Activated CD4-positive, alpha-beta memory T cell treated with anti-CD3 and anti-CD28 coated beads for 36 hours (primary cell): ENCODE data around the gene ACOX3. TPM values are rescaled to one million over a fixed set of nuclear protein-coding genes. Genes with fewer than 3 reads are reported as not detected.

Source experiments
- CTCF ChIA-PET: fragments of 350-600 bp; sonication (Branson Sonifier 250); formaldehyde crosslinking; loops from one replicate; lab custom pipeline; 2021; ENCODE audit warnings: antibody characterized with exemption, inconsistent platforms; lab: Charles Lee
- POLR2A ChIA-PET: fragments of 350-600 bp; sonication (Branson Sonifier 250); formaldehyde crosslinking; loops from one replicate; lab custom pipeline; 2021; ENCODE audit warnings: antibody characterized with exemption; lab: Charles Lee
- DNase-seq: peaks from one replicate; pipeline ENCODE4 v3.0.0-alpha.2; 2020
- H3K27ac Mint-ChIP-seq: one replicate; pipeline ENCODE4 v1.8.0; 2021; ENCODE audit warnings: mixed read lengths
- H3K27me3 Mint-ChIP-seq: one replicate; pipeline ENCODE4 v1.8.0; 2021; ENCODE audit warnings: mixed read lengths
- H3K36me3 Mint-ChIP-seq: one replicate; pipeline ENCODE4 v1.8.0; 2021; ENCODE audit warnings: mixed read lengths
- H3K4me1 Mint-ChIP-seq: one replicate; pipeline ENCODE4 v1.8.0; 2021; ENCODE audit warnings: low read depth, mixed read lengths
- H3K4me3 Mint-ChIP-seq: one replicate; pipeline ENCODE4 v1.8.0; 2021; ENCODE audit warnings: mild to moderate bottlenecking, mixed read lengths
- H3K9me3 Mint-ChIP-seq: one replicate; pipeline ENCODE4 v1.8.0; 2021; ENCODE audit warnings: mixed read lengths
- intact Hi-C: fragments of 100-400 bp; cut with micrococcal nuclease; formaldehyde crosslinking; loops from one replicate; pipeline ENCODE4 v1.15.1; 2023
- total RNA-seq, 2 experiments: library from RNA; stranded (reverse); gene quantifications; one replicate each; pipeline ENCODE4 v1.2.3, GENCODE V29; 2021

The ACOX3 gene
- total RNA-seq, 2 experiments from 2014 or later = 42.3 to 45.8 TPM

DNA sequence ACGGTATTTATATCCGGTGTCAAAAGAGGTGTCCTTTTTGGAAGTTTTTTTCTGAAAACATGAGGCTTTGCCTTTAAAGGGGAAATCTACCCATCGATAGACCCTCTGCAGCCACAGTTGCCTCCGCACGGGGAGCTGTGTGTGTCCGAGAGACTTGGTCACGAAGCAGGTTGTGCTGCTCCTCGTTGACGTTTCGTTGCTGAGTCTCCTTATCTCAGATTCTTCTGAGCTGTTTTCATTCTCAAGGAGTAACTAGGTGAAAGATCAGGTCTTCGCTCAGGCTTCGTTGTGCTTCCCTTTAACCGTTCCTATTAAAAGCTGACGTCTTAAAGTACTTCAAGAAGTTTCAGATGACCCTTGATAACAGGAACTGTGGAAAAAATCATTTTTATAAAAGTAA lies 23.9 kb upstream of the ACOX3 start:
- CTCF ChIA-PET = no interaction called here

DNA sequence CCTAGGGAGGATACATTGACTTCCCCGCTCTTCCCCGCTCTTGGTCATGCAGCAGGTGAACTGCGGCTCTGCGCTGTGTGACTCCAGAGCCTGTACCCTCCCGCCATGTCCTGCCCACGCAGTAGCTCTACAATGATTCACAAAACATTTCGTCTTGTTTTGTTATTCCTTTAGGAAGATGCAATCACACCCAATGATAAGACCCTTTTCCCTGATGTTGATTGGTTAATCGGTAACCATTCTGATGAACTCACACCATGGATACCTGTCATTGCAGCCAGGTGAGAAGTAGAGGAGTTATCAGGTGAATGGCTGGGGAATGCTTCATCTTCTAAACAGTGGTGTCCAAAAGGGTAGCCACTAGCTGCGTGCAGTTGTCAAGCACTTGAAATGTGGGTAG lies 23.3 kb upstream of the ACOX3 start:
- ChIA-PET CTCF (no interaction called here), POLR2A (no interaction called here)
- H3K4me3 Mint-ChIP-seq = no peak overlapping the region
- H3K27me3 Mint-ChIP-seq = no peaks in the 10 kb centered on the region
- H3K36me3 Mint-ChIP-seq = peaks cover 25% of the 10 kb centered on the region
- H3K4me1 Mint-ChIP-seq = no peaks in the 10 kb centered on the region
- DNase-seq = no peak
- intact Hi-C loops = no loop called here
- no peaks in the 10 kb centered on the region for H3K9me3 Mint-ChIP-seq
- no peak overlapping the region for H3K27ac Mint-ChIP-seq

More for the DNA sequence above, 23.9 kb upstream of the ACOX3 start:
- intact Hi-C loops = no loop called here
- Mint-ChIP-seq H3K27ac (no peak overlapping the region), H3K4me3 (no peak overlapping the region), H3K4me1 (no peaks in the 10 kb centered on the region), H3K27me3 (no peaks in the 10 kb centered on the region), H3K9me3 (no peaks in the 10 kb centered on the region), H3K36me3 (peaks cover 24% of the 10 kb centered on the region)
- no peak for DNase-seq
- POLR2A ChIA-PET = no interaction called here

DNA sequence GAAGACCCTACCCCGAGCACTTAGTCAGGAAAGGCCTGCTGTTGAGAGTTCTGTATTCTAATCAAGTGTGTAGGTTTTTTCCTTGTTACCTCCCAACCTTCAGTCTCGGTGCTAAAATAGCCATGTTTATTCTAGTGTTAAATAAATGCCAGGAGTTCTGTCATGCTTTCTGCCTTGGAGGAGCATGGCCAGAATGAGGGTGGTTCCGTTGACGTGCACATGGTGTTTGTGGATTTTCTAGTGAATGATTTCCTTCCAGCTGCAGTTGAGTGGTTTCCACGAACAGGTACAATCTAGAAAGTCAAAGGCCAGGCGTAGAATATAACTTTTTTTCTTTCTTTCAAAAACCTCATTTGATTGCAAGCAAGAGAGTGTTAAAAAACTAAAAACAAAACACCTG lies 21.1 kb upstream of the ACOX3 start:
- H3K9me3 Mint-ChIP-seq = no peaks in the 10 kb centered on the region
- no peak overlapping the region for H3K4me3 Mint-ChIP-seq
- POLR2A ChIA-PET = no interaction called here
- DNase-seq = no peak
- CTCF ChIA-PET = no interaction called here
- no peaks in the 10 kb centered on the region for H3K4me1 Mint-ChIP-seq
- no peaks in the 10 kb centered on the region for H3K27me3 Mint-ChIP-seq
- H3K36me3 Mint-ChIP-seq = peaks cover 23% of the 10 kb centered on the region
- intact Hi-C loops = no loop called here
- H3K27ac Mint-ChIP-seq = no peak overlapping the region

DNA sequence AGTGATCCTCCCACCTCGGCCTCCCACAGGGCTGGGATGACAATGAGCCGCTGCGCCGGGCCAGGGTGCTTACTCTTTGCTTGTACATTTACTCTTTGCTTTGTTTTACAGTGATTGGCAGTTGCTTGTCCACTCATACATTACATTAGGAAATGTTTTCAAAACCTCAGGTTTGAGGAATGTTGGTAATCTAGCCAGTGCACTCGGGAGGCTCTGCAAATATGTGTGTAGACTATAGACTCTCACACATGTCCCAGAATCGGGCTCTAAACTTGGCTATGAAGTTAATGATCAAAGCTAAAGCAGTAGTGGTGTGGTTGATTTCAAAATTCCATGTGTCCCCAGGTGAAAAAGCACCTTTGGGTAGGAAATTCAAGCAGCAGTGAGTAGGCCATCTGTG lies 20.6 kb upstream of the ACOX3 start:
- ChIA-PET POLR2A (no interaction called here), CTCF (interaction anchor here (0.5 kb wide), 1 partner anchor 9 kb away, joined by 4 read pairs; no protein-coding TSS in a partner anchor)
- Mint-ChIP-seq H3K9me3 (no peaks in the 10 kb centered on the region), H3K27me3 (no peaks in the 10 kb centered on the region), H3K27ac (no peak overlapping the region), H3K4me1 (no peaks in the 10 kb centered on the region), H3K4me3 (no peak overlapping the region), H3K36me3 (peaks cover 26% of the 10 kb centered on the region)
- DNase-seq = no peak
- intact Hi-C loops = no loop called here

DNA sequence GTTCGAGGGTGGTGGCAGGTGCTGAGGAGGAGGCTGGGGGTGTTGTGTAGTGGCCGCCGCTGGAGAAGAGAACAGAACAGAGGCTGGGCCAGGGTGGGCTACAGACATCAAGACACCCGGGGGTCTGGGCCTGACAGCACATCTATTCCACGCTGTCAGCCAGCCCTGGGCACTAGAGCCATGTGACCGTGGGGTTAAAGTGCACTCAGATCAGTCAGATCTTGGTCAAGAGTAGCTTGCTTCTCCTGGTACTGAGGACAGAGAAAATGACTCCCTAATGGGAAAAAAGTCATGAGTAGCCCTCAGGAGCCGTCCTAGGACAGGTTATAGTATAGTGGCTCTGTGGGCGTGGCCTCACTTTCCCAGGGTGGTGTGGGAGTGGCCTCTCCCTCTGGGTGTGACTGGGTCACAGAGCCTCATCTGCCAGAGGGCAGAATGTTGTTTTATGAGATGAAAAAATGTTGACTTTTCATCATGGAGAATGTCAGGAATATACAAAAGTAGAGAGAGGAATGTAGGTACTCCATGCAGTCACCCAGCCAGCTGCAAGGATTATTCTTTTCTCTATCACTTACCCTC lies 19.4 kb upstream of the ACOX3 start:
- no peak overlapping the region for H3K27ac Mint-ChIP-seq
- H3K4me1 Mint-ChIP-seq = no peaks in the 10 kb centered on the region
- H3K36me3 Mint-ChIP-seq = peaks cover 27% of the 10 kb centered on the region
- intact Hi-C loops = no loop called here
- no peaks in the 10 kb centered on the region for H3K27me3 Mint-ChIP-seq
- no peaks in the 10 kb centered on the region for H3K9me3 Mint-ChIP-seq
- H3K4me3 Mint-ChIP-seq = no peak overlapping the region
- DNase-seq = no peak
- ChIA-PET CTCF (no interaction called here), POLR2A (no interaction called here)

DNA sequence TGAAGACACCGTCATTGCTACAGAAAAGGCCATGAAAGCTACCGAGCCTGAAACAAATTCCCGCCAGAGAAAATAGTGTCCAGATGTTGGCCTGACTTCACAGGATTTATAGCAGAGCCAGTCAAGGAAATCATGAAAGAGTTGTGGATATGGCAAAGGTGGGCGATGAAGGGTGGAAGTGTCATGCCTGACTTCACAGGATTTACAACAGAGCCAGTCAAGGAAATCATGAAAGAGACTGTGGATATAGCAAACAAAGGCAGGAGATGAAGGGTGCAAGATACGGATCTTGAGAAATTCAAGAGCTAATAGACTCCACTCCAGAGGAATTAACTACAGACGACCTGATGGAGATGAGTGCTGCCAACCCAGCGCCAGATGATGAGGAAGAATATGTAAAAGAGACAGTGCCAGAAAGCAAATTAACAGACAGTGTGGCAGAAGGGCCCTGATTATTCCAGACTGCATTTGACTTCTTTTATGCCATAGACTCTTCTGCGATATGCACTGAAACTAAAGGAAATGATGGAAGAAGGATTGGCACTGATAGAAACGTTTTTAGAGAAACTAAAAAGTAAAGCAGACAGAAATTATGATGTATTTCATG lies 17.2 kb upstream of the ACOX3 start:
- Mint-ChIP-seq H3K4me3 (no peak overlapping the region), H3K9me3 (no peaks in the 10 kb centered on the region), H3K27ac (no peak overlapping the region), H3K4me1 (no peaks in the 10 kb centered on the region), H3K36me3 (peaks cover 39% of the 10 kb centered on the region), H3K27me3 (no peaks in the 10 kb centered on the region)
- CTCF ChIA-PET = interaction anchor here (0.7 to 3.0 kb wide), 2 partner anchors 11 to 68 kb away, joined by 3 to 9 read pairs; no protein-coding TSS in a partner anchor
- POLR2A ChIA-PET = no interaction called here
- no peak for DNase-seq
- intact Hi-C loops = no loop called here

DNA sequence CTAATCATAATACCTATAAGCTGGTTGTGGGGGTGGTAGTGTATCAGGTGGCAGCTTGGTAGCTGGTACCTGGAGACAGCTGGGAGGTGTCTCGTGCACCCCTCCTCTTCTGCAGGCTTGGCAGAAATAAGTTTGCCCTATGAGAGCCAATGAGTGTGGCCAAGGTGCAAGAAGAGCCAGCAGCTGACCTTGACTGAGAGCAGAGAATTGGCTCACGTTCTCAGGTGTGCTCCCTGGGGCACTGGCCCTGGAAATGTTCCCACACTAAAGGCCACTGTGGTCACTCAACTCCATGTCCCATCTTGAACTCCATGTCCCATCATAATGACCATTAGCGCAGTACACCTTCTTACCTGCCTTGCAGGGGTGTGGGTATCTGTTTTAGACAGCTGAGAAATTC lies 13.4 kb upstream of the ACOX3 start:
- no peaks in the 10 kb centered on the region for H3K27me3 Mint-ChIP-seq
- H3K4me1 Mint-ChIP-seq = no peaks in the 10 kb centered on the region
- ChIA-PET POLR2A (no interaction called here), CTCF (interaction anchor here (0.6 kb wide), 1 partner anchor 212 kb away, joined by 3 read pairs; no protein-coding TSS in a partner anchor)
- DNase-seq = no peak
- peaks cover 45% of the 10 kb centered on the region for H3K36me3 Mint-ChIP-seq
- H3K9me3 Mint-ChIP-seq = no peaks in the 10 kb centered on the region
- intact Hi-C loops = no loop called here
- no peak overlapping the region for H3K27ac Mint-ChIP-seq
- no peak overlapping the region for H3K4me3 Mint-ChIP-seq

DNA sequence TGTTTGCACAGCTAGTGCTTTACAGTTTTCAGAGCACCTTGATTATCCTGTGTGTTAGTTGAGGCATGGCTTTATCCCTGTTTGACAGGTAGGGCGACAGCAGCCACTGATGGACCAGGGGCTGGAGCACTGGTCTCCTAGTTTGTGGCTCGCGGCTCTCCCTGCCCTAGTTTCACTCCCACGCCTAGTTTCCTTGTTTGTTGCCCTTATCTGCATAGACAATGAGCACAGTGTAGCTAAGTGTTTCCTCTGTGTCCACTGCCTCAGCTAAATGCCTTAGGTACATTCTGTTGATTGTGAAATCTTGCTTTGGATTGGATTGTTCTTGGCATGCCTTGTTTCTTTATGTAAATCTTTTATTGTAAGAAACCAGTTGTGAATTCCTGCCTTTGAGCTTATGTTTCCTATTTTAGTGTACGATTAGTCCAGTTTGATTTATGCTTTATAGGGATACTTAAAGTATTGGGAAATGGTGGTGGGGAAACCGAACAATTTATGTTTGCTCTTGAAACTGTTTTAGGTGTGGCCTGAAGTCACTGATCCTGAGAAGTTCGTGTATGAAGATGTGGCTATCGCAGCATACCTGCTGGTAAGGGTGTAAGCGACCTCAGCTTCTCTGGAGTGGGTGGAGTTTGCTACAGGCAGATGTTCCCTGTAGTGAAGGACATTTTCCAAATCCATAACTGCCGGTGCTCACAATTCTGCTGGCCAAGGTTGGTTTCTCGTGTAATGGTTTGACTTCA lies 11.1 kb upstream of the ACOX3 start:
- no peak for DNase-seq
- intact Hi-C loops = no loop called here
- peaks cover 36% of the 10 kb centered on the region for H3K36me3 Mint-ChIP-seq
- H3K27me3 Mint-ChIP-seq = no peaks in the 10 kb centered on the region
- ChIA-PET CTCF (interaction anchor here (0.6 kb wide), 1 partner anchor 275 kb away, joined by 3 read pairs; no protein-coding TSS in a partner anchor), POLR2A (no interaction called here)
- H3K9me3 Mint-ChIP-seq = no peaks in the 10 kb centered on the region
- H3K27ac Mint-ChIP-seq = no peak overlapping the region
- H3K4me1 Mint-ChIP-seq = no peaks in the 10 kb centered on the region
- no peak overlapping the region for H3K4me3 Mint-ChIP-seq

DNA sequence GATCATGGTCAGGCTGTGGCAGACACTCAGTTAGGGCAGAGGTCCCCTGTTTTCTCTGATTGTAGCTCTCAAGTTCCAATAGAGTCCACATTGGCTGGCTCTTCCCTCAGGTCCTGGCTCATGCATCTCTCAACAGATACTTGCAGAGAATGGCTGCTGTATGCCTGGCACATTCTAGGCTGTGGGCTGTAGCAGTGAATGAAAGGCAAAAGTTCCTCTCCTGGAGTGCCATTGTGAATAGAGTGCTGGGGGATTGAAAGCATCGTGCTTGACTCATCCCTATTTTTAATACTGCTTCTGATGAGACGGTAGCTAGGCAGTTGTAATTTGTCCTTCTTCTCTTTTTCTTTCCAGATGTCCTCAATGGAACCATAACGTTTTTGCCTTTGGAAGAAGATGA lies 5.6 kb upstream of the ACOX3 start:
- Mint-ChIP-seq H3K36me3 (peaks cover 15% of the 10 kb centered on the region), H3K9me3 (no peaks in the 10 kb centered on the region), H3K4me3 (no peak overlapping the region), H3K4me1 (peaks cover 37% of the 10 kb centered on the region), H3K27me3 (no peaks in the 10 kb centered on the region), H3K27ac (no peak overlapping the region)
- no peak for DNase-seq
- ChIA-PET POLR2A (no interaction called here), CTCF (no interaction called here)
- intact Hi-C loops = no loop called here

DNA sequence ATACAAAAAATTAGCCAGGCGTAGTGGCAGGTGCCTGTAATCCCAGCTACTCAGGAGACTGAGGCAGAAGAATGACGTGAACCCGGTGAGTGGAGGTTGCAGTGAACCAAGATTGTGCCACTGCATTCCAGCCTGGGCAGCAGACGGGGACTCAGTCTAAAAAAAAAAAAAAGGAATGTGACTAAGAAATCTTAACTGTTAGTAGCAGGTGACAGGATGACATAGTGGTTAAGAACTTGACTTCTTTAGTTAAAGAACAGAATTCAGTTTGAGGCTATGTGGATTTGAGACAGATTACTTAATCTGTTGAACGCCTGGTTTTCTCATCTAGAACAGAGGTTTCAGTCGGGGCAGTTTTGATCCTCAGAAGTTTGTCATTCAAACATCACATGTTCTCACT lies 3.3 kb upstream of the ACOX3 start:
- H3K36me3 Mint-ChIP-seq = peaks cover 16% of the 10 kb centered on the region
- no peaks in the 10 kb centered on the region for H3K9me3 Mint-ChIP-seq
- peaks cover 49% of the 10 kb centered on the region for H3K4me1 Mint-ChIP-seq
- POLR2A ChIA-PET = no interaction called here
- no peak overlapping the region for H3K27ac Mint-ChIP-seq
- no peaks in the 10 kb centered on the region for H3K27me3 Mint-ChIP-seq
- no peak for DNase-seq
- CTCF ChIA-PET = interaction anchor here (1.1 kb wide), 1 partner anchor 15 kb away, joined by 4 read pairs; no protein-coding TSS in a partner anchor
- intact Hi-C loops = loop anchor here (5.0 kb wide), 1 partner anchor 616 kb away; no protein-coding TSS in a partner anchor
- H3K4me3 Mint-ChIP-seq = no peak overlapping the region

DNA sequence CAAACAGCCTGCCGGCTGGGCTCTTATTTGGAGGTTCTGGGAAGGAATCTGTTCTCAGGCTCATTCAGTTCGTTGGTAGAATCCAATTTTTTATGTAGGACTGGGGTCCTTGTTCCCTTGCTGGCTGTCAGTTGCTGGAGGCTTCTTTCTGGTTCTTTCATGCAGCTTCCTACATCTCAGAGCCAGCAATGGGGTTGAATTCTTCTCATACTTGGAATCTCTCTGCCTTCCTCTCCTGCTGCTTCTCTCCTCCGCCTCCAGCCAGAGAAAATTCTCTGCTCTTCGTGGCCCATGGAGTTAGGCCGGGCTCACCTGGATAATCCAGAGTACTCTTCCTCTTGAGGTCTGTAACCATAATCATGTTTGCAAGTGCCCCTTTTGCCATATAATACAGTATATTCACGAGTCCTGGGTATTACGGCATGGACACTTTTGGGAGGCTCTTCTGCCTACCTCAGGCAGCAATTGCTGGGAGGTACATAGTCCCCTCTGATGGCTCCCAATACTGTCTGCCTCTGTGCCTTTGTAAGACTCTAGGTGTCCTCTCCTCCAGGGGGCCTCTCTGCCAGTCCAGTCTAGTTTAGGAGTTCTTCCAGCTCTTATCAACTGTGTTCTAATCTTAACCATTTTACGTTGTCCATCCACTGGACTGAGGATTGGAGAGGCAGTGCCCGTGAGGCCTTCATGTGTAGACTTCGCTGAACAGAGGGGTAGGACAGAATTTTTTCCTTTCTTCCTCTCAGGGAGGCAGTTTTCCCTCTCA lies 2.3 kb upstream of the ACOX3 start:
- H3K27ac Mint-ChIP-seq = no peak overlapping the region
- intact Hi-C loops = loop anchor here (5.0 kb wide), 1 partner anchor 615 kb away; no protein-coding TSS in a partner anchor
- ChIA-PET POLR2A (no interaction called here), CTCF (interaction anchor here (1.1 kb wide), 1 partner anchor 14 kb away, joined by 4 read pairs; no protein-coding TSS in a partner anchor)
- DNase-seq = no peak
- peaks cover 57% of the 10 kb centered on the region for H3K4me1 Mint-ChIP-seq
- H3K9me3 Mint-ChIP-seq = no peaks in the 10 kb centered on the region
- H3K4me3 Mint-ChIP-seq = peak overlapping the region; percentile 95
- H3K27me3 Mint-ChIP-seq = no peaks in the 10 kb centered on the region
- peaks cover 16% of the 10 kb centered on the region for H3K36me3 Mint-ChIP-seq
